GM18858 (cell line): Measurements from ENCODE around the gene TPO.
"Not testable (repeated sequence)": the region's sequence is repeated elsewhere in the genome, so short reads cannot be mapped to it uniquely, and the experiment has no call there.

ENCODE experiments used
- ATAC-seq: cut with Tn5 transposase; IDR thresholded peaks from one replicate; pipeline ENCODE4 v1.9.1; 2021; ENCODE audit not compliant: unreplicated experiment

TPO gene

DNA sequence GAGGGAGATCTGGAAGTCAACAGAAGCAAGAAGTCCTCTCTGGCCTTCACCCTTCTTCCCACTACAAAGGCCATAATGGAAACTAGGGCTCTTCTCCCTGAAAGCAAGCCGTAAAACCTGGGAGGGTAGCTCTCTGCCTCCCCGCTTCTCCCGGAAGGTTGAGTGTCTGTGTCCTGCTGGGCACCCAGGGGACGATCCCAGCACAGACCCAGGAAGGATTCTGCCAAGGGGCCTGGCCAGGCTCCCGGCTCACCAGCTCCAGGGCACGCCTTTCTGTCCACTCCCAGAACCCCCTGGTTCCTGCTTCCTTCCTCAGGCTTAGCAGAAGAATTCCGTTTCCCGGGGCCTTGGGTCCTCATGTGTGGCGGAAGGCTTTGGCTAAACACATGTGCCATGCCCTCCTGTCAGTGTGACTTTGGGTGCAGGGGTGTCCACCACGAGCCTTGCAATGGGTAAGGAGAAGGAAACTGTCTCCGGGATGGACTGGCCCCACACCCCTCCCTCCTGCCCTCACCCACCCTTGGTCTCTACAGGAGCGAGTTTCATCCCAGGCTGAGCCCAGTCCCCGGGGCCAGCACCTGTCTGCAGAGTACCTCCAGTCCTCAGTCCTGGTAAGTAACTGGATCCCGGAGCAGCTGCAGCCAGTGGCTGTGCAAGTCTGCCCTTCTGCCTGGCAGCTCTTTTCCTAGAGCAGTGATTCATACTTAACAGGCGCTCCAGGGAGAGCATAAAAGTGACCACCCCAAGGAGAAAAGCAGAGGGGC is 135.8 kb downstream of the TPO start:
- ATAC-seq = no peak

DNA sequence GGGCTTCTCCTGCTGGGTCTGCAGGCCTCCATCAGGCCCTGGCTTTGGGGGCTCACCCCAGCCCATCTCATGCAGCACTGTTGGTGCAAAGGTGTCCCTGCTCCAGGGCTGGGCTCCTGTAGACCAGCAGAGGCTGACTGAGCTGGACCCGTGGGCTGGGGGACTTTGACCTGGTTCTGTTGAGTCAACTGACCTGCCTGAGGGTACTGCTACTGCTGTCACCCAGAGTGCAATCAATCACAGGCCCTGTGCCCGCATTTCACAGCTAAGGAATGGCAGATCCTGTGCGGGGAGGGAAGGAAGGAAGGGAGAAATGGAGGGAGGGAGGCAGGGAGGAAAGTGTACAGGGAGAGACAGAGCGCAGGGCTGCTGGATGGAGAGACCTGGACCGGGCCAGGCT is 136.8 kb downstream of the TPO start:
- ATAC-seq = no peak

DNA sequence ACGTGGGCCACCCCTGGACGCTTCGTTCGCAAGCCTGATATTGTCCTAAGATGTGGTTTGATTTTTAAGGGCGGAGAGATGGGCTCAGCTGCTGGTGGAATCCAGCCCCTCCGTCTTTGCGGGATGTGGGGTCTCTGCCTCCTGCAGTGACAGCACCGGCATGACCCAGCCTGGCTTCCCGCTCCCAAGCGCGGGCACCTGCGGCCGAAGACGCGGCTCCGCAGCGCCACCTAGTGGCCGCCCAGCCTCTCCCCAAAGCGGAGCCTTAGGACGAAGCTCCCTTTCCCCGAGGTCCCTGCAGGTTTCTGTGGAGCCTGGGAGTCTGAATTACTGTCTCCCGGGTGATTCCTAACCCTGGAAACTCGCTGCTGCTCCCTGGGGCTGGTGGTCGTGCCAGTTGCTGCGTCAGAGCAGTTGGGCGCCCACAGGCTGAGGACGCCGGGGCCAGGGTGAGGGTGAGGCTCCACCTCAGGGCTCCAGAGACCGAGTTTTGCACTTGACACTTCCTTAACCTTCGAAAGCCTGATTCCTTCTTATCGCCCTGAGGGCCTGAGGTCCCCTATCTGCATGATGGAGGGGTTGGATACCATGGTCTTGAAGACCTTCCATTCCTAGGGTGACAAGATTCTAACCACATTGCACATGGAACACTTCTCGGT is 137.5 kb downstream of the TPO start:
- ATAC-seq = peak; percentile 64

DNA sequence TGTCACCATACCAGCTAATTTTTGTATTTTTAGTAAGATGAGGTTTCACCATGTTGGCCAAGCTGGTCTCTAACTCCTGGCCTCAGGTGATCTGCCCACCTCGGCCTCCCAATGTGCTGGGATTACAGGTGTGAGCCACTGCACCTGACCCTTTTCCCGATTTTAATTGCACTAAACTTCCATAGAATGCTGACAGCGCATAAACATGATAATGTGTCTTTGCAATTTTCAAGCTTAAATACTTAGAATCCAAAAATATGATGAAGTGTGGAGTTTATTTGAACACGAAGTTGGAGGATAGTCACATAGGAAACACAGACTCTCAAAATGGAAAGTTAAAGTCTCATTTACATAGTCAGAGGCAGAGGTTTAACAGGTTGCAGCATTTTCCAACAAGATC is 138.6 kb downstream of the TPO start:
- no peak for ATAC-seq

- ATAC-seq = no peak
Observed at GRCh38 chr2:1552611-1553010, 139.3 kb downstream of the TPO start.

DNA sequence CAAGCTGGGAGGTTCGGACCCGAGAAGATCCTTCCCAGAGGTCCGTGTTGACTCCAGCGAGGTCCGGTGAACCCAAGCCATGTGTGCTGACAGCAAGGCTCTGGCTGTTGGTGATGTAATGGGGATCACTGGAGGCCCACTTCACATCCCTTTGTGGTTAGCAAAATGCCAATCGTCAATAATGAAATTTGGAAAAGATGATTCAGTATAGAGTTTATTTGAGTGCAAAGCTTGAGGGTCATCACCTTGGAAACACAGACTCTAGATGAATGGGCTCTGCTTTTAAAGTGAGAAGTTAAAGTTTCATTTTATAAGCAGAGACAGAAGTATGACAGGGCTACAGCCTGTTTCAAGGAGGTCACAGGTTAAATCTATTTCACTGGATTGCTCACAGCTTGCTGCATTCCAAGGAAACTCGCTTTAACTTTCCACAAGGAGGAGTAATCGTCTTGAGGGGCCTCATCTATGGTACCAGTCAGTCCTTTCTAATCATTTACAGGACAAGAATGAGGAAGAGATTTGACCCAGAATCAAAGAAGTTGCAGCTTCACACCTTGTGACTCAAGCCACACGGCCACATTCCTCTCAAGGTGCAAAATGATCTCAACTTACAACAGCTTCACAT is 140.5 kb downstream of the TPO start:
- ATAC-seq = no peak

- ATAC-seq = no peak
Observed at GRCh38 chr2:1556286-1556685, 143.0 kb downstream of the TPO start.

- ATAC-seq = no peak
Observed at GRCh38 chr2:1556776-1557466, 143.7 kb downstream of the TPO start.

DNA sequence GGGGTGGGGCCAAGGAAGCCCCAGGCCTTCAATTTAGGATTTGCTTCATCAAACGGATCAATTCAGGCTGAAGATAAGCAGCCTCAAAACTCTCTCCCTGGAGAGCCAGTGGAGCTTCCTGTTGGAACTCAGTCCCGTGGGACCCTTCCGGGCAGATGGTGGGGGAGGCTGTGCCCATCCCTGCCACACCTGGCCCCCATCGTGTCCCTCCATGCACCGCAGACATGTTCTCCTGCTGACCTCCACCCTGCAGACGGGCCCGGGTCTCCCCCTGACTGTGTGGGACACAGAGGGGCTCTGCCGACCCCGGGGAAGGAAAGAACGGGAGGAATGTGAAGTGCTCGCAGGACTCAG is 144.2 kb downstream of the TPO start:
- ATAC-seq = no peak

GRCh38 chr2:1559589-1560175 is 146.4 kb downstream of the TPO start:
- no peak for ATAC-seq

- no peak for ATAC-seq
Observed at GRCh38 chr2:1561259-1561658, 148.0 kb downstream of the TPO start.

- ATAC-seq = no peak
Observed at GRCh38 chr2:1561811-1562421, 148.7 kb downstream of the TPO start.

GRCh38 chr2:1563084-1563857 is 150.0 kb downstream of the TPO start:
- no peak for ATAC-seq

- ATAC-seq = no peak
Observed at GRCh38 chr2:1563943-1564891, 151.0 kb downstream of the TPO start.

- no peak for ATAC-seq
Observed at GRCh38 chr2:1567556-1568344, 154.5 kb downstream of the TPO start.

DNA sequence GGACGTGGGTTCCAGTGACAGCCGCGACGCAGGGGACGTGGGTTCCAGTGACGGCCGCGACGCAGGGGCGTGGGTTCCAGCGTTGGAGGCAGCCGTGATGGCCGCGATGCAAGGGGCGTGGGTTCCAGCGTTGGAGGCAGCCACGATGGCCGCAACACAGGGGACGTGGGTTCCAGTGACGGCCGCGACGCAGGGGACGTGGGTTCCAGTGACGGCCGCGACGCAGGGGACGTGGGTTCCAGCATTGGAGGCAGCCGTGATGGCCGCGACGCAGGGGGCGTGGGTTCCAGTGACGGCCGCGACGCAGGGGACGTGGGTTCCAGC is 155.0 kb downstream of the TPO start:
- ATAC-seq = not testable (repeated sequence)

DNA sequence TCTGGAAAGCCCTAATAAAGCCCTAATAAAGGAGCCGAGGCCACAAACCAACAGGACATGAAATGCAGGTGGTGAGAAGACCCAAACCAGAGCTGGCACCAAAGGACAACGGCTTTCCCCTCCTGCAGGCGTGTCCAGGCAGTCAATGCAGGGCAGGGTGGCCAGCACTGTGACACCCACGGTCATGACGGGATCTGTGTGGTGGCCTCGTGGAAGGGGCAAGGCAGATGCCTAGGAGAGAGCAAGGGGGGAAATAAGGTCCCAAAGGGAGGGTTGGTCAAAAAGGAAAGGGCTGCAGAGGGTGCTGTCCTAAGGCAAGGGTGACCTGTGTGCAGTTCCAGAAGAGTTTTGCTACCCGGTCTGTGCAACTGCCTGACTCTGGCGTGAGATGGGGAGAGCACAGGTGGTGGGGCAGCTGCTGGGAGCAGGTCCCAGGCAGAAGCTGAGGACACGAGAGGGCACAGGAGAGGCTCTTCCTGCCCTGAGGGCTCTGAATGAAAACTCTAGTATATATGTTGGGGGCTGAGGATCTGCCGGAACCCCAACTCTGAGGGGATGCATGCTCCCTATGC is 156.7 kb downstream of the TPO start:
- ATAC-seq = no peak
